Fibroblast of the aortic adventitia (primary cell): ENCODE results near the gene MYBBP1A. TPM values are rescaled to one million over a fixed set of nuclear protein-coding genes. Genes with fewer than 3 reads are reported as not detected.

Source experiments
- DNase-seq: peaks from one replicate; pipeline ENCODE4 v3.0.0-alpha.2; 2010; ENCODE audit warnings: low read depth
- H3K4me3 ChIP-seq: 2 replicates; pipeline ENCODE4 v1.5.1; 2011; ENCODE audit warnings: low read depth, mild to moderate bottlenecking, control low read depth, low read length, moderate library complexity
- total RNA-seq: library from RNA; depleted of rRNA; stranded (reverse); fragments of >200 nt; gene quantifications from 2 replicates; pipeline ENCODE4 v1.2.3, GENCODE V29; 2012; ENCODE audit warnings: low replicate concordance
- TF ChIP-seq, protein P1 (sequence below): IDR thresholded peaks from 2 replicates; pipeline ENCODE4 v1.5.1; 2011; ENCODE audit warnings: mild to moderate bottlenecking, low read length, control low read depth, inconsistent platforms; ENCODE audit not compliant: insufficient read depth

The MYBBP1A gene
- total RNA-seq, 1 donor: 51.0 TPM

DNA sequence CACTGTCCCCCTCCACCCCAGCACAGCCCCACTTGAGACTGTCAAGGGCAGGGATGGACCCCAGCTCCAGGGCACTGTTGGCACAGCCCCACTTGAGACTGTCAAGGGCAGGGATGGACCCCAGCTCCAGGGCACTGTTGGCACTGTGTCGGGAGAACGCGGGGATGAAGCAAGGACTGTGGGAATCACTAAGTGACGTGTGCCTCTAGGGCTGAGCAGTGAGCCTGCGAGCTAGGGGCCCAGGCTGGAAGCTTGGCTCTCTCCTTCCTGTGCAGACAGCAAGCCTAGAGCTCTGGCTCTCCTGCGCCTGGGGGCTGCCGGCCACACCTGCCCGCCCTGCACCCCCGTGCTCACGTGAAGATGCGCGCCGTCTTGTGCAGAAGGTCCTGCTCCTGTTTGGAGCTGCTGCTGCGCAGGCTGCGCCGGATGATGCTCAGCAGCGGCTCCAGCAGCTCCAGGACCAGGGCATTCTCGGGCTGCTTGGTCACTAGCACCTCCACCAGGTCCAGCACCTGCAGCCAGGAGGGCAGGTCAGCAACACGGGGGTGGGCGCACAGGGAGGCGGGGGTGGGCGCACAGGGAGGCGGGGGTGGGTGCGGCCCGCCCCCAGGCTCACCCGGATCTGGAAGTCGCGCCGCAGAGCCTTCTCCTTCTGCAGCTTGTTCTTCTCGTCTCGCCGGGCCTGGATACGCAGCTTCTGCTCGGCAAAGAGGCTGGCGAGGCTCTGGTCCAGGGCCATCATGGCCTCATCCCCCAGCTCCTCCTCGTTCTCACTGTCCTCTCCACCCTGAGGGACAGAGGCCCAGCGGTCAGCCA, 10.8 kb downstream of the MYBBP1A start:
- DNase-seq: no peak
- TF ChIP-seq, protein P1, sequence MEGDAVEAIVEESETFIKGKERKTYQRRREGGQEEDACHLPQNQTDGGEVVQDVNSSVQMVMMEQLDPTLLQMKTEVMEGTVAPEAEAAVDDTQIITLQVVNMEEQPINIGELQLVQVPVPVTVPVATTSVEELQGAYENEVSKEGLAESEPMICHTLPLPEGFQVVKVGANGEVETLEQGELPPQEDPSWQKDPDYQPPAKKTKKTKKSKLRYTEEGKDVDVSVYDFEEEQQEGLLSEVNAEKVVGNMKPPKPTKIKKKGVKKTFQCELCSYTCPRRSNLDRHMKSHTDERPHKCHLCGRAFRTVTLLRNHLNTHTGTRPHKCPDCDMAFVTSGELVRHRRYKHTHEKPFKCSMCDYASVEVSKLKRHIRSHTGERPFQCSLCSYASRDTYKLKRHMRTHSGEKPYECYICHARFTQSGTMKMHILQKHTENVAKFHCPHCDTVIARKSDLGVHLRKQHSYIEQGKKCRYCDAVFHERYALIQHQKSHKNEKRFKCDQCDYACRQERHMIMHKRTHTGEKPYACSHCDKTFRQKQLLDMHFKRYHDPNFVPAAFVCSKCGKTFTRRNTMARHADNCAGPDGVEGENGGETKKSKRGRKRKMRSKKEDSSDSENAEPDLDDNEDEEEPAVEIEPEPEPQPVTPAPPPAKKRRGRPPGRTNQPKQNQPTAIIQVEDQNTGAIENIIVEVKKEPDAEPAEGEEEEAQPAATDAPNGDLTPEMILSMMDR: no peak
- H3K4me3 ChIP-seq: no peak overlapping the region

DNA sequence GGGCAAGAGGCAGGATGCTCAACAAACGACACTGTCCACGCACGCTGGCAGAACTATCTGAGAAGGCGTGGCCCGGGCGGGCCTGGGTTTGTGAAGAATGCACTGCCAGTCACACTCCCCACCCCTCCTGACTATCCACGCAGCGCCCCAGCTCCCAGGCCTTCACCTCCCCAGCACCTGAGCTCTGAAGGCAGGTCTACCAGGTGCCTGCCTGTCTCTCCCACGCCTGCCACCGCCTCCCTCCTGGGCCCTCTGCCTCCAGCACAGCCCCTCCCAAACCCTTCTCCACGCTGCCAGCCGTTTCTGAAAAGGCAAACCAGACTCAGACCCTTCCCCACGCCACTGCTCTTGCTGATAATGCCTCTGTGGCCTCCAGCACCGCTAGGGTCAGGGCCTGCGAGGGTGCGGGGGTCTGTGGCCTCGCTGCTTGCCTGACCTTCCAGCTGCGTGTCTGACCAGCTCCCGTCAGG, 11.6 kb downstream of the MYBBP1A start:
- DNase-seq: no peak
- TF ChIP-seq, protein P1: no peak
- no peak overlapping the region for H3K4me3 ChIP-seq

DNA sequence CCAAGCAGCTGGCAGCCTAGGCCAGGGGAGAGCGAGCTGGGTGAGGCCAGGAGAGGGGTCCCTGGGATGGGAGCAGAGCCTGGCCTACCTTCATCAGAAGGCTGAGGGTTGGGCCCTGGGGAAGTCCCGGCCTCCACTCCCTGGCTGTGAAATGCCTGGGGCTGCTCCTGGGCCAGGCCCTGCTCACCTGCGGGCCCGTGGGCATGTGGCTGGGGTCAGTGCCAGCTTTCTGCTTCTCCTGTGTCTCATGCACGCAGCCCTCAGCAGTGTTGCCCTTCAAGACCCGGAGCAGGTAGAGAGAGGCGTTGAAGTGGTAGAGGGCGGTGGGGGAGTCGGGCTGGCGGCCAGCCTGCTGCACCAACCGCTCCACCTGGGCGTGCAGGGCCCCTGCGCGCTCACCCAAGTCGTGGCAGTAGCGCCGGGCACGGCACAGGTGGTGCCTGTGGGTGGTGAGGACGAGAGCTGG, 12.4 kb downstream of the MYBBP1A start:
- TF ChIP-seq, protein P1: no peak
- H3K4me3 ChIP-seq: no peak overlapping the region
- no peak for DNase-seq

DNA sequence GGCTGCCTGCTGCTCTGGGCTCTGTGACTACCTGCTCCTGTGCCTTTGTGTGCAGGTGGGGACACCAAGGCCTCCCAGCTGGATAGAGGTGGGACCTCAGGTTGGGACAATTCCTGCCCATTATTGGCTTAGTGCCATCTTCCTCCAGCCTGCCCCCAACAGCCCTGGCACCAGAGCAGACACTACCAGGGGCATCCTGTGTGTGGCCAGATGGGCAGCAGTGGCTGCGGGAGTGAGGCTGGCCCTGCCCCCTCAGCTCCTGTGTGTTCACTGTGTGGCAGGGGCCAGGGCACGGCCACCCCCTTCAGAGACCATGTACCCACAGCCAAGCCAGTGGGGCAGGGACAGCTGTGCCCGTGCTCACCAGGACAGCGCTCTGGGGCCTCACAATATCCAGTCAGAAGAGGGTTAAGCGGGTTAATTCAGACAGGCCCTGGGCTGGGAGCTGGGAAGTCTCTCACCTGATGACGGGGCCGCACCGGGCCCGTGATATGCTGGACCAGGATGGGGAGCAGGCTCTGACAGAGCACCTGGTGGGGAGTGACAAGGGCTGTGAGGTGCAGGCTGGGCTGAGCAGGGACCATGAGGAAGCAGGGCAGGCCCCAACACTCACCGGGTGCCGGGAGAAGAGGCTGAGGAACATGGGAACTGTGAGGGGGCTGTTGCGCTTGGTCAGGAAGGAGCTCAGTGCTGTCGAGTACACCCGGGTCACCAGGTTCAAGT, 13.0 kb downstream of the MYBBP1A start:
- no peak overlapping the region for H3K4me3 ChIP-seq
- TF ChIP-seq, protein P1: no peak
- no peak for DNase-seq

DNA sequence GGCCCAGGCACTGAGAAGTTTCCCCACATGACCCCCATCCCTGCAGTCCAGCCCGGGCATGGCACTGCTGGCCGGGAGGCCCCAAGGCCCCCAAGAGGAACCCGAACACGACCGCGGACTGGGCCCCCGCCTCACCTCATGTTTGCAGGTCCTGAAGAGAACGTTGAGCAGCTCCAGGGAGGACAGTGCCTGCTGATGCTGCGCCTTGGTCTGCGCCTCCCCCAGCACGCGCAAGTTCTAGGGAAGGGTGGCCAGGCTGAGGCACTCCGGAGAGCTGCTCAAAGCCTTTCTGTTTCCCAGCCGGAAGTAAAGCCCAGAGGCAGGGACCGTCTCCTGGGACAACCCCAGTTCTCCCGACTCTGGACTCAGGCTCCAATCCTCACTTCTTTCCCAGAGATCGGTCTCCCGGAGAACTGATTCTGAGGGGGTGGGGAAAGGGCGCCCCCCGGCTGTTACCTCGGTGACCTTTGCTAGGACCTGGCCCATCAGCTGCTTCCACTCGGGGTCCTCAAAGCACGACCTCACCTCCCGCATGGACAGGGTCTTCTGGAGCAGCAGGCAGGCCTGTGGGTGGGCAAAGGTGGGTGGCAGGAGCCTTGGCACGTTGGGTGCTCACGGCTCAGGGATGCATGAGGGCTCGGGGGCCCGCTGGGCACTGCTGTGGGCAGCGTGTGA, 13.7 kb downstream of the MYBBP1A start:
- no peak for DNase-seq
- no peak overlapping the region for H3K4me3 ChIP-seq
- TF ChIP-seq, protein P1: no peak

DNA sequence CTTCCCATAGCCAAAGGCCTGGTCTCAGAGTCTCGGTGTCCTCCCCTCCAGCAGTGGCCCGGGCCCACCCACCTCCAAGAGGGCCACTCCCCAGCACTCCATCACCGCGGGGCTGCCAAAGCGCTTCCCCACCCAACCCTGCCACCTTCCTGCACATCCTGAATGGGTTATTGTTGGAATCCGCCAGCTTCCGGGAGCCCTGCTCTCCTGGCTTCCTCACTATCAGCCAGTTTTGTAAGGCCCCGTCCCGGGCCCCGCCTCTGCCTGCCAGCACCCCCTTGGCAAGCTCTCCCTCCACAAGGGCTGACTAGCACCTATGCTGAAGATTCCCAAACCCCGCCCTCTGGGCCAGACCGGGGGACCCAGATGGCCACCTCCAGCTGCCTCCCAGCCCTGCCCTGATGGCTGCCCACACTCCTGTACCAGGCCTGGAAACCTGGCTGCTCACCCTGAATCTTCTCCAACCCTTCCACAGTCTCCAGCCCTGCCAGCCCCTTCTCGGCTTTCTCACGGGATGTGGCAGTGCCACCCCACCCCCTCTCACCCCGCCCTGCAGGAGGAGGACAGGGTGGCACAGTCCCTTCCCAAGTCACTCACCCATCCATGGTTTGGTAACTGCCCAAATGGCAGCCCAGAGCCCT, 14.4 kb downstream of the MYBBP1A start:
- TF ChIP-seq, protein P1: no peak
- no peak for DNase-seq
- H3K4me3 ChIP-seq: no peak overlapping the region
